Measurements from ENCODE around the gene SLC40A1.
"Not testable (repeated sequence)": the region's sequence is repeated elsewhere in the genome, so short reads cannot be mapped to it uniquely, and the experiment has no call there.

SLC40A1 gene

GRCh38 chr2:189580658-189581353 is at the start of gene SLC40A1:
SLC40A1 (minus strand) TSS chr2:189580786; CDS start chr2:189580460, 326 bp downstream.
- no peak for DNase-seq

- DNase-seq: no peak
These were observed 49.2 kb upstream of the SLC40A1 start for GRCh38 chr2:189629531-189630453.

- DNase-seq: no peak
These were observed 48.4 kb upstream of the SLC40A1 start for GRCh38 chr2:189628817-189629530.

DNA sequence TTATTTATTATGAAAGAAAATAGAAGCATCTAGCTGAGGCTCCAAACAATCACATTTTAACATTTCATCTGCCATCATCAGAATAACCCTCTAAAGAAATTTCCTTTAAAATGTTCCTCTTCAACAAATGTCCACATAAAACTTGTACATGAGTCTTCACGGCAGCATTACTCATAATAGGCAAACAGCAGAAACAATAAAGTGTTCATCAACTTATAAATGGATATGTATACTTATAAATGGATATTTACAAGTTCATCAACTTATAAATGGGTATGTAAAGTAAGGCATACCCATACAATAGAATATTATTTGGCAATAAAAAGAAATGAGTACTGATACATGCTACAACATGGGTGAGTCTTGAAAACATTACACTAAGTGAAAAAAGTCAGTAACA is 47.2 kb upstream of the SLC40A1 start:
- DNase-seq: no peak

DNA sequence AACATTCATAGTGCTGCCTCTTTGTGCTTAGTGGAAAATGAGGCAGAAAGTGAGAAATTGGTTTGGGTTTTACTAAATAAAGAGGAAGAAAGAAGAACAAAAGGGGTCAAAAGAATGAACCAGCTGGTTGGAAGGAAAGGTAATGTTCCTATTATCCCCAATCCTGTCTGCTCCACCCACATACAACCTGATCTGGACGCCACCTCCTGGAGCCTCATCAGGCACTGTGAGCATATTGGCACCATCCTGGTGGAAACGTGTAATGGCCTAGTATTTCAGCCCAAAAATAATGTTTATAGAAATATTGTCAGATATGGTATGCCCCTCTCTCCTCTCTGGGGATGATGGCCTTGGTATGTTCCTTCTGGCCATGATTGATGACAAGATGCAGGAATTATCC is 45.0 kb upstream of the SLC40A1 start:
- DNase-seq: no peak

- DNase-seq: no peak
These were observed 44.2 kb upstream of the SLC40A1 start for GRCh38 chr2:189624648-189625355.

DNA sequence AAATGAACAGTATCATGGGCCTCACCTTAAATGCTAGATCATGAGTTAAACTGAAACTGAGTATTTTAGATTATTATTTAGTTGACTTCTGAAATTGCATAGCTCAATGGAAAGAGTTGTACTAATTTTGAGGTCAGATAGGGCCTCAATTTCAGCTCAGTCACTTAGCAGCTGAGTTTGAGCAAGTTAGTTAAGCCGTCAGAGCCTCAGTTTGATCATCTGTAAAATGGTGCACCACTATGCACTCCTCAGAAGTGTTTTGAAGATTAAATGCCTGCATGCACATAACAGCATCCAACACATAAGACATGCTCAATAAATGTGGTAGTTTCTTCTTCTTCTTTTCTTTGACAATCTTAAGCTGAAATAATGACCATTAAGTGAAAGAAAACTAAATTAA is 42.5 kb upstream of the SLC40A1 start:
- DNase-seq: no peak

DNA sequence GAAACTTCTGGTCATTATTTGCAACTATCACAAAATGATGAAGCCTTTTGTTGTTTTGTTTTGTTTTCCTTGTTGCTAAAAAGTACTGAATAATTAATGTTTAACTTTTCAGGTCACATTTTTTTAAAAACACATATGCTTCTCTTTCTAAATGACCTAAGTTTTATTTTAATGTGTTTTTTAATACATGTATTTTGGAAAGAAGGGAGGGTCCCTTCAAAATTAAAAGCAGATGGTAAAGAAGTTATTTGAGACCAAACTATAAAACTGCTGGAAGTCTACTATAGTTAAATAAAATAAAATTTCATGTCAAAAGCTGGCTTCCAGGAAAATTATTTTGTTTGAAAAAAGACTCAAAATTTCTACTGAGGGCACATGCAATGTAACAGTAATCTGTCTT is 41.2 kb upstream of the SLC40A1 start:
- DNase-seq: no peak

- no peak for DNase-seq
These were observed 37.6 kb upstream of the SLC40A1 start for GRCh38 chr2:189618197-189618596.

DNA sequence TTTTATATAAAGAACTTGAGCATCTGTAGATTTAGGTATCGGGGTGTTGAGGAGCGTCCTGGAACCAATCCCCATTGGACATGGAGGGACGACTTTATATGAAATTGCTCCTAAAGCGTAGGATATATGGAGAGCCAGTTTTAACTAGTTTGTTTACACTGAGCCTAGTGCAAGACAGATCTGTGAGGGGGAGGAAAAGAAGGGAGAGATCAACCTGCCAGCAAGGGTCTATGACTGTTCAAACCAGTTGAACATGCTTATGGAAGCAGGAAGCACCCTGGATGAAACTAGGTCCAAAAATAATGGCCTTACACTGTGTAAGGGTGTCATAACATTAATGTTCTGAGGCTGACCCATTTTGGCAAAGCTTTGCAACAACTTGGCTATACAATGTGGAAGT is 34.0 kb upstream of the SLC40A1 start:
- DNase-seq: no peak

- no peak for DNase-seq
These were observed 33.2 kb upstream of the SLC40A1 start for GRCh38 chr2:189613650-189614420.

DNA sequence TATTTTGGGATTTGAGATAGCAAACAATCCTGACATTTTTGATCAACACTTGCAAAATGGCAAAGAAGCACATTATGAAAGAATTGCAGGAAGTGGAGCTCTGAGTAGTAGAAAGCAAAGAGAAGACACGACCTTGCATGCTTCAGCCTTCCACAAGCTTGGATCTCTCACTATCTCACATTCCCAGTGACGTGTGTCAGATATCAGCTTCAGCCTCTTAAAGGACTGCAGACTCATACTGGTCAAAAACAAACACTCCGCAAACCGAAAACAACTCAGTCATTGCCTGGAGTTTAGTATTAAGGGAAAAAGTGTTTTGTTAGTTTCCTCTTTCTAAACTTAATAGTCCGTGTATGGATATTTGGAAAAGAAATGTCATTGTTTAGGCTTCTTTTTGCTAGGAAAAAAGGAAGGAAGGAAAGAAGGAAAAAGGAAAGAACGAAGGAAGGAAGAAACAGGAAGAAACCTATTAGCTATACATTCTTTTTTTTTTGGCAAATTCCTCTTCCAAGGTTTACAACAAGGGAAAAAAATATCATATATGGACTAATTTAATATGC is 32.6 kb upstream of the SLC40A1 start:
- no peak for DNase-seq

DNA sequence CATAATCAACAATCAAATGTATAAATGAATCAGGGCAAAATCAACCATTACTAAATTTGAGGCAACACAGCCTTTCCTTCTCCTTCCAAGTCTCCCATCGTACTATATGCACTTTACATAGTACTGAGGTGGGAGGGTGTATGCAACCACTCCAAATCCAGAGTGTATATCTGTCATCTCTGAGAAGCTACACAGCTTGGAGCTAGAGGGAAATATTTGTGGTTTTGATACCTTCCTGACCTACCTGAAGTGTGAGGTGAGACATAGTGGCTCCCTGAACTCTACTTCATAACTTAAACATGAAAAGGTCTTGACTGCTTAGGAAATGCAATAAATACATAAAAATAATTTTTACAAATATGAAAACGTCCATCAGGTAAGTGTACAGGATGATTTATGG is 30.1 kb upstream of the SLC40A1 start:
- DNase-seq: no peak

GRCh38 chr2:189609853-189610252 is 29.3 kb upstream of the SLC40A1 start:
- DNase-seq: no peak

GRCh38 chr2:189609423-189609816 is 28.8 kb upstream of the SLC40A1 start:
- no peak for DNase-seq

DNA sequence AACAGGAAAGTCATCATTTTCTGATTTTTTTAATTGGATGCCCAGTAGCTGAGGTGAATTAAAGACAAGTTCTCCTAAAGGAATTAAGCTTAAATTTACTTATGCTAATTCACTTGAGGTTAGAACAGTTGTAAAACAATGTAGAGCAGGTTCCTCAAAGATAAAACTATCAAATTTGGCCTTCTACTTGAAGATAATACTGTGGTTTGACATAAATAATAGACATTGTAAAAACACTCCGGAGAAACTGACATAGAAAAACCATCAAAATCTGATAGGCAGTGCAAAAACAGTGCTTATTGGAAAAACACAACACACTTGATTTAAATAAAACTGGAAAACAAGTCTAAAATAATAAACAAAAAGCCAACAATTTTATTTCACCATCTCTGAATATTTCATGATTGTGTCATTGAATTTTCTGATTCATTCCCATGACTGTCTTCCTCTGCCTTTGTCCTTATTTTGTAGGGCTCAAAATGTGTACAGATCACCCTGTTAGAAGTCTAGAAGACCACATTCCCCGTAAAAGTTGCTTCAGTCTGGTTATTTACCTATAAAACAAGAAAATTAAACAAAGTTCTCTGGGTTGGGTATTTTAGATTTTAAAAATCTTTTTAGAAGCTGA is 28.3 kb upstream of the SLC40A1 start:
- no peak for DNase-seq

DNA sequence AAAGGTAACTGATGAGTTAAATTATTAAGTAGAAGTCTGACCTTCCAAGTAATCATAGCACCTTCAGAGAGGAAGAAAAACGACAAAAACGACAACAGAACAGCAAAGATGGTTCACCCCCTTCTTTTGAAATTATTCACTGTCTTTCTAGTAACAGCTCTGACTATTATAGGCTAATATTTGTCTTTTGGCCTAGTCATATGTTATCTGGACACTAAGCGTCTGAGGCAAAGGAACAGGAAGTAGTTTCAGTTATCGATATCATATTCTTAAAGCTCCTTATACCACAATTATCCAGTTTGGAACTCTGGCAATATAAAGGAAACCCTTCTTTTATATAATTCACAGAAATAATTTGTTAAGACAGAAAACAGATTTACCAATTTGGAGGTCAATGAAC is 27.6 kb upstream of the SLC40A1 start:
- no peak for DNase-seq

- no peak for DNase-seq
These were observed 21.6 kb upstream of the SLC40A1 start for GRCh38 chr2:189602233-189602632.

DNA sequence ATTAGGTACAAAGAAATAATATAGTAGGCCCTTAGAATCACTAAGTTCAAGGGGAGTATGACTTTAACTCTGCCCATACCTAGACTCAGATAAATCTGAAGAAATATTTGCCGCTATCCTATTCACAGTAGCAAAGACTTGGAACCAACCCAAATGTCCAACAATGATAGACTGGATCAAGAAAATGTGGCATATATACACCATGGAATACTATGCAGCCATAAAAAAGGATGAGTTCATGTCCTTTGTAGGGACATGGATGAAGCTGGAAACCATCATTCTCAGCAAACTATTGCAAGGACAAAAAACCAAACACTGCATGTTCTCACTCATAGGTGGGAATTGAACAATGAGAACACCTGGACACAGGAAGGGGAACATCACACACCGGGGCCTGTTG is 21.1 kb upstream of the SLC40A1 start:
- not testable (repeated sequence) for DNase-seq

DNA sequence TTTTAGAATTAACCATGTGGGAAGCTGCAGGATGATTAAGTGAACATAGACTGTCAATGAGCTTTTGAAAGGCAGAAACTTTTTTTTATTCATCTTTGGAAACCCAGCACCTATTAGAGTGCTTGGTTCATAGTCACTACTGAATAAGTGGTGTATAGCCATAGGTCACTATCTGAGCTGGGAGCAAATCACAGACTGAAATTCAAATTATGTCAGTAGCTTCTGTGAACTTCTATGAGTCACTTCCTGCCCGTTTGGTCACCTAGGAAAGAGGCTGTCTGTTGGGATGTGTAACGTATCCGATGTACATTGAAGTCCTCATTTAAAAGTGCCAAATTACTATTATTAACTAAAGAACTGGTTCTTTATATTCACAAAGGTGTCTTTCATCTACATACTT is 20.5 kb upstream of the SLC40A1 start:
- DNase-seq: no peak

GRCh38 chr2:189599245-189599644 is 18.7 kb upstream of the SLC40A1 start:
- no peak for DNase-seq

All from DMS 273 treated with DMSO at 0.1 percent for 48 hours (cell line).